IMR-90 (cell line): ENCODE results near the gene C11orf86. TPM values are rescaled to one million over a fixed set of nuclear protein-coding genes. Genes with fewer than 3 reads are reported as not detected.
A peak's percentile ranks its signal among the peaks of the same experiment; 100 is the strongest.

Experiments used
- ATAC-seq: fragments of 200-7000 bp; cut with Tn5 transposase; 2 replicates; pipeline ENCODE4 v1.9.1; 2020; ENCODE audit warnings: low read depth, mild to moderate bottlenecking, moderate library complexity
- BruUV-seq: library from RNA; stranded (reverse); fragments of 400-500 nt; replicated peaks from 2 replicates; lab custom pipeline; 2021; lab: Mats Ljungman, UMichigan
- CTCF ChIA-PET: fragments of 300-600 bp; formaldehyde crosslinking; extraction: SDS; loops from one replicate; lab custom pipeline; 2021; ENCODE audit warnings: antibody characterized with exemption; lab: Yijun Ruan, JAX
- POLR2A ChIA-PET: fragments of 300-600 bp; sonication (Branson Sonifier 250); formaldehyde crosslinking; loops from one replicate; lab custom pipeline; 2022; ENCODE audit warnings: antibody characterized with exemption; ENCODE audit not compliant: unreplicated experiment; lab: Charles Lee
- DNase-seq: peaks from one replicate; pipeline ENCODE4 v3.0.0; 2013
- H2AFZ ChIP-seq: replicated peaks from 2 replicates; pipeline ENCODE3; 2013; ENCODE audit warnings: low read length, mild to moderate bottlenecking; ENCODE audit not compliant: poor library complexity
- H2AK5ac ChIP-seq: 2 replicates; pipeline ENCODE4 v1.6.1; 2013; ENCODE audit warnings: low read depth, low read length, inconsistent platforms
- H2AK9ac ChIP-seq: replicated peaks from 2 replicates; pipeline ENCODE3; 2013; ENCODE audit warnings: mild to moderate bottlenecking, low read depth, low read length, moderate library complexity; ENCODE audit not compliant: poor library complexity
- H2BK120ac ChIP-seq: 2 replicates; pipeline ENCODE4 v1.6.1; 2013; ENCODE audit warnings: low read depth, low read length, inconsistent platforms
- H2BK15ac ChIP-seq: 3 replicates; pipeline ENCODE4 v1.6.1; 2013; ENCODE audit warnings: low read depth, low read length, inconsistent platforms
- H2BK20ac ChIP-seq: 2 replicates; pipeline ENCODE4 v1.6.1; 2013; ENCODE audit warnings: low read depth, mild to moderate bottlenecking, inconsistent platforms, low read length, moderate library complexity
- H2BK5ac ChIP-seq: 2 replicates; pipeline ENCODE4 v1.6.1; 2013; ENCODE audit warnings: mild to moderate bottlenecking, low read depth, low read length, inconsistent platforms; ENCODE audit not compliant: poor library complexity, severe bottlenecking
- H3K14ac ChIP-seq: replicated peaks from 2 replicates; pipeline ENCODE4 v1.6.1; 2013; ENCODE audit warnings: low read depth, low read length, inconsistent platforms
- H3K18ac ChIP-seq: 2 replicates; pipeline ENCODE4 v1.6.1; 2013; ENCODE audit warnings: low read depth, low read length, control low read depth
- H3K23ac ChIP-seq: 2 replicates; pipeline ENCODE4 v1.6.1; 2013; ENCODE audit warnings: low read depth, low read length, inconsistent platforms
- H3K27ac ChIP-seq: 2 replicates; pipeline ENCODE4 v1.5.1; 2013; ENCODE audit warnings: mild to moderate bottlenecking, control low read depth, low read length; ENCODE audit not compliant: insufficient read depth
- H3K27me3 ChIP-seq: 2 replicates; pipeline ENCODE4 v1.6.1; 2013; ENCODE audit warnings: low read length; ENCODE audit not compliant: control insufficient read depth, insufficient read depth
- H3K36me3 ChIP-seq: 2 replicates; pipeline ENCODE4 v1.6.1; 2013; ENCODE audit warnings: low read length, mixed read lengths; ENCODE audit not compliant: control insufficient read depth, insufficient read depth
- H3K4ac ChIP-seq: 2 replicates; pipeline ENCODE4 v1.6.1; 2013; ENCODE audit warnings: low read depth, low read length, inconsistent platforms
- H3K4me1 ChIP-seq: 2 replicates; pipeline ENCODE4 v1.6.1; 2013; ENCODE audit warnings: low read length, mixed read lengths; ENCODE audit not compliant: control insufficient read depth, insufficient read depth
- H3K4me2 ChIP-seq: 2 replicates; pipeline ENCODE4 v1.6.1; 2013; ENCODE audit warnings: low read depth, mild to moderate bottlenecking, control low read depth, low read length, moderate library complexity
- H3K4me3 ChIP-seq: 2 replicates; pipeline ENCODE4 v1.5.1; 2013; ENCODE audit warnings: low read depth, mild to moderate bottlenecking, control low read depth, low read length, moderate library complexity; ENCODE audit not compliant: insufficient read depth
- H3K56ac ChIP-seq: 2 replicates; pipeline ENCODE4 v1.6.1; 2013; ENCODE audit warnings: low read length, inconsistent platforms; ENCODE audit not compliant: insufficient read depth; ENCODE audit errors: extremely low read depth
- H3K79me1 ChIP-seq, 2 experiments: 2 replicates each; pipeline ENCODE4 v1.6.1; 2013; ENCODE audit warnings: low read length in 2 of 2, inconsistent platforms in 1 of 2, low read depth in 1 of 2
- H3K9ac ChIP-seq: 2 replicates; pipeline ENCODE4 v1.6.1; 2013; ENCODE audit warnings: low read depth, low read length, control low read depth
- H3K9me1 ChIP-seq: 2 replicates; pipeline ENCODE4 v1.6.1; 2013; ENCODE audit warnings: low read length, inconsistent platforms; ENCODE audit not compliant: insufficient read depth
- H3K9me3 ChIP-seq: 2 replicates; pipeline ENCODE4 v1.6.1; 2013; ENCODE audit warnings: low read length; ENCODE audit not compliant: control insufficient read depth, insufficient read depth
- H4K20me1 ChIP-seq: 2 replicates; pipeline ENCODE4 v1.6.1; 2013; ENCODE audit warnings: low read length, inconsistent platforms; ENCODE audit not compliant: insufficient read depth
- H4K5ac ChIP-seq: 2 replicates; pipeline ENCODE4 v1.6.1; 2013; ENCODE audit warnings: mild to moderate bottlenecking, low read depth, low read length, control low read depth
- H4K8ac ChIP-seq, 2 experiments: 2 replicates each; pipeline ENCODE4 v1.6.1; 2013; ENCODE audit warnings: low read depth in 2 of 2, low read length in 2 of 2, control low read depth in 1 of 2, inconsistent platforms in 1 of 2
- H4K91ac ChIP-seq: 2 replicates; pipeline ENCODE4 v1.6.1; 2013; ENCODE audit warnings: low read depth, low read length, inconsistent platforms; ENCODE audit not compliant: insufficient read depth
- BHLHE40 ChIP-seq: fragments of 150-350 bp; IDR thresholded peaks from 2 replicates; pipeline ENCODE4 v1.6.1; 2016; ENCODE audit warnings: mild to moderate bottlenecking, low read depth, low read length
- CEBPB ChIP-seq: IDR thresholded peaks from 2 replicates; pipeline ENCODE4 v1.6.1; 2012; ENCODE audit warnings: low read depth, low read length, improper control_type of control experiment
- CHD1 ChIP-seq: IDR thresholded peaks from 2 replicates; pipeline ENCODE4 v1.6.1; 2012; ENCODE audit warnings: low read depth, low read length, improper control_type of control experiment
- CTCF ChIP-seq: conservative IDR thresholded peaks from 2 replicates; pipeline ENCODE4 v1.5.1; 2012; ENCODE audit warnings: mild to moderate bottlenecking, low read depth, low read length, improper control_type of control experiment
- ELK1 ChIP-seq: fragments of 150-350 bp; IDR thresholded peaks from 2 replicates; pipeline ENCODE4 v1.6.1; 2016; ENCODE audit warnings: low read depth, mild to moderate bottlenecking, low read length, moderate library complexity, borderline replicate concordance
- MAFK ChIP-seq: IDR thresholded peaks from 2 replicates; pipeline ENCODE4 v1.6.1; 2012; ENCODE audit warnings: low read depth, low read length, improper control_type of control experiment
- MXI1 ChIP-seq: IDR thresholded peaks from 2 replicates; pipeline ENCODE4 v1.6.1; 2012; ENCODE audit warnings: low read depth, mild to moderate bottlenecking, low read length, moderate library complexity, borderline replicate concordance
- RAD21 ChIP-seq: IDR thresholded peaks from 2 replicates; pipeline ENCODE4 v1.6.1; 2012; ENCODE audit warnings: low read length, improper control_type of control experiment
- USF2 ChIP-seq: fragments of 150-350 bp; IDR thresholded peaks from 2 replicates; pipeline ENCODE4 v1.6.1; 2017; ENCODE audit warnings: mild to moderate bottlenecking, antibody characterized with exemption, low read length, low read depth
- WGBS, 2 experiments: methylation state at CpG; one replicate each; pipeline versions ENCODE4 v1.1.5 to v1.1.7; 2013; ENCODE audit warnings: missing lambda C conversion rate in 2 of 2; ENCODE audit not compliant: insufficient read length in 1 of 2; ENCODE audit errors: extremely low coverage in 2 of 2; 5-methylcytosine and 5-hydroxymethylcytosine counted together
- dilution Hi-C: fragments of 300-500 bp; cut with HindIII; formaldehyde crosslinking; loops from one replicate; pipeline ENCODE4 v1.14.3; 2018; ENCODE audit warnings: low sequenced_read_pairs; ENCODE audit not compliant: unreplicated experiment
- in situ Hi-C: fragments of 300-500 bp; cut with MboI; formaldehyde crosslinking; loops from 3 replicates; pipeline ENCODE4 v1.14.3; 2019; ENCODE audit warnings: low sequenced_read_pairs, inconsistent platforms, mixed read lengths
- intact Hi-C: fragments of 100-400 bp; cut with micrococcal nuclease; formaldehyde crosslinking; loops from 2 replicates; pipeline ENCODE4 v1.10.0; 2022
- polyA plus RNA-seq, 3 experiments: library from polyadenylated mRNA; depleted of rRNA; stranded (reverse); fragments of >200 nt; gene quantifications; 2 replicates each; pipeline ENCODE4 v1.2.3, GENCODE V29; 2012; ENCODE audit warnings: low replicate concordance in 1 of 3
- total RNA-seq: library from RNA; depleted of rRNA; stranded (reverse); fragments of >200 nt; gene quantifications from 2 replicates; pipeline ENCODE4 v1.2.3, GENCODE V29; 2012

C11orf86 gene
- total and polyA plus RNA-seq, 2 of the 4 experiments (the other 2 are of a cell fraction): not detected

- Histone ChIP-seq H2BK5ac (no peak overlapping the region), H3K9ac (no peak overlapping the region), H3K79me1 (peaks cover 0 to 6% of the 10 kb centered on the region in 2 experiments; a peak in 3 of 4 replicates), H3K18ac (no peak overlapping the region), H3K27ac (no peak overlapping the region), H3K4me2 (no peak overlapping the region), H3K23ac (no peak overlapping the region), H2BK20ac (no peak overlapping the region), H3K36me3 (peaks cover 5% of the 10 kb centered on the region; the same call in 1 of the 2 replicates), H3K4me3 (no peak overlapping the region), H3K4ac (no peak overlapping the region), H3K4me1 (peaks cover 16% of the 10 kb centered on the region), H4K8ac (no peak overlapping the region), H3K9me1 (peaks cover 13% of the 10 kb centered on the region), H3K27me3 (no peaks in the 10 kb centered on the region), H2AK5ac (peak overlapping the region; percentile 43; the same call in 1 of the 2 replicates), H2AK9ac (no peak overlapping the region), H2BK120ac (no peak overlapping the region), H3K56ac (no peak overlapping the region), H2BK15ac (no peak overlapping the region; the same call in 2 of the 3 replicates), H4K91ac (no peak overlapping the region), H4K5ac (no peak overlapping the region), H3K9me3 (peaks cover 3% of the 10 kb centered on the region; the same call in 1 of the 2 replicates), H4K20me1 (no peaks in the 10 kb centered on the region; the same call in 1 of the 2 replicates), H3K14ac (no peak overlapping the region), H2AFZ (no peak overlapping the region)
- CTCF ChIA-PET: no interaction called here
- intact Hi-C loops (no loop called here), dilution Hi-C loops (no loop called here), in situ Hi-C loops (no loop called here)
- BruUV-seq: no TSS peak
- DNase-seq (no peak), ATAC-seq (no peak)
- TF ChIP-seq CHD1 (no peak), CEBPB (no peak), MAFK (no peak), USF2 (no peak), ELK1 (no peak), MXI1 (no peak), BHLHE40 (no peak), CTCF (no peak), RAD21 (no peak)
- POLR2A ChIA-PET: no interaction called here
- no CpG with 5 or more reads among the region's 5 CpGs for WGBS, 2 experiments
Measured at GRCh38 chr11:66938582-66939135, 36.4 kb upstream of the C11orf86 start.
